22Rv1 (cell line): ENCODE measurements around the gene COL18A1.

Experiments
- ZFX ChIP-seq: fragments of 450-650 bp; IDR thresholded peaks from 2 replicates; pipeline ENCODE4 v1.6.1; 2017; ENCODE audit warnings: antibody characterized with exemption, borderline replicate concordance
- TF ChIP-seq, protein P1 (sequence below): fragments of 450-650 bp; IDR thresholded peaks from 2 replicates; pipeline ENCODE4 v1.5.1; 2017; ENCODE audit warnings: mild to moderate bottlenecking

DNA sequence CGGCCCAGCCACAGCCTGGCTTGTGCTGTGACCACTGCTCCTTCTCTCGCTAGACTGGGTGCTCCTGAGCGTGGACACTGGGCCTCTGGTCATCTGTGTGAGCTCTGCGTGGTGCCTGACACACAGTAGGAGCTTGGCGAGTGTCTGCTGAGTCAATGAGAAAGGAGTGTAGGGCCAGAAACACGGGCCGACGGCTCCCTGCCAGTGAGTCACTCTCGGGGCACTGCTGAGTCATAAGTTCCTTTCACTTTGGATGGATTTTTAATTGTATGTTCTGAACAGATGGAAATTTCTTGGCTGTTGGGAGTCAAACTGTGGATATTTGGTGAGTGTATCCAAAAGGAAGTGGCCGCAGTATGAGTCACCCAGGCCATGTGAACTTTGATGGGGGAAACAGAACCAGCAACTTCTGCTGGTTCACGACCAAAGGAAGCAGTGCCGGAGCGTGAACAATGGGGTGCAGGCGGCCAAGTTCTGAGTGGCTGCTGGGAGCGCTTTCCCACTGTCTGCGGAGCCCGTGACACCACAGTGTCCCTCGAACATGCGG, 41.0 kb upstream of the COL18A1 start:
- TF ChIP-seq, protein P1, sequence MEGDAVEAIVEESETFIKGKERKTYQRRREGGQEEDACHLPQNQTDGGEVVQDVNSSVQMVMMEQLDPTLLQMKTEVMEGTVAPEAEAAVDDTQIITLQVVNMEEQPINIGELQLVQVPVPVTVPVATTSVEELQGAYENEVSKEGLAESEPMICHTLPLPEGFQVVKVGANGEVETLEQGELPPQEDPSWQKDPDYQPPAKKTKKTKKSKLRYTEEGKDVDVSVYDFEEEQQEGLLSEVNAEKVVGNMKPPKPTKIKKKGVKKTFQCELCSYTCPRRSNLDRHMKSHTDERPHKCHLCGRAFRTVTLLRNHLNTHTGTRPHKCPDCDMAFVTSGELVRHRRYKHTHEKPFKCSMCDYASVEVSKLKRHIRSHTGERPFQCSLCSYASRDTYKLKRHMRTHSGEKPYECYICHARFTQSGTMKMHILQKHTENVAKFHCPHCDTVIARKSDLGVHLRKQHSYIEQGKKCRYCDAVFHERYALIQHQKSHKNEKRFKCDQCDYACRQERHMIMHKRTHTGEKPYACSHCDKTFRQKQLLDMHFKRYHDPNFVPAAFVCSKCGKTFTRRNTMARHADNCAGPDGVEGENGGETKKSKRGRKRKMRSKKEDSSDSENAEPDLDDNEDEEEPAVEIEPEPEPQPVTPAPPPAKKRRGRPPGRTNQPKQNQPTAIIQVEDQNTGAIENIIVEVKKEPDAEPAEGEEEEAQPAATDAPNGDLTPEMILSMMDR: no peak
- no peak for TF ChIP-seq ZFX
